NT2/D1 (cell line): Measurements from ENCODE around the gene GALM.

ENCODE experiments used
- SUZ12 ChIP-seq: IDR thresholded peaks from 2 replicates; pipeline ENCODE4 v1.6.1; 2011; ENCODE audit not compliant: insufficient read length, insufficient read depth; ENCODE audit errors: extremely low read depth
- ZNF274 ChIP-seq: IDR thresholded peaks from 2 replicates; pipeline ENCODE4 v1.6.1; 2011; ENCODE audit warnings: mild to moderate bottlenecking, low read depth, low read length

DNA sequence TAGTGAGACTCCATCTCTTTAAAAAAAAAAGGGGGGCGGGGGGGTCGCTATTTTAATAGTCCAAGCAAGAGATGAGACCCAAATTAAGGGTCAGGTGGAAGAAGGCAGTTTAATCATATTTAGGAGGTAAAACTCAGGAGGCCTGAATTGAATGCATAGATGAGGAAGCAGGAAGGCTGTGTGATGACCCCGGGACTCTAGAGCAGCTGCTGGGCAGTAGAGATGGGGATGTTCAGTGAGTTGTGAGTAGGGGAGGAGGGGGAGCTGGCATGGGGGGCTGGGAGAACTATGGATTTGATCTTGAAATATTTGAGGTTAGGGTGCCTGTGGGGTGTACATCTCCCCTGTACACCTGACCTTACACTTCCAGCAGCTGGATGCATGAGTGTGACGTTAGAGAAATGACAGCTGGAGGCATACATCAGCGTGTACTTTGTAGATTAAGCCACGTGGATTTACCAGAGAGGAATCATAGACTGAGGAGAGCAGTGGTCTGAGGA is 41.0 kb downstream of the GALM start:
- TF ChIP-seq SUZ12, result no peak
- no peak for TF ChIP-seq ZNF274
